K562 (cell line): ENCODE results near the gene ACAP2. TPM values are rescaled to one million over a fixed set of nuclear protein-coding genes. Genes with fewer than 3 reads are reported as not detected.

Source experiments
- ATAC-seq: fragments of 200-7000 bp; cut with Tn5 transposase; 3 replicates; pipeline ENCODE4 v1.9.1; 2020; ENCODE audit warnings: moderate library complexity
- BruUV-seq: library from RNA; stranded (reverse); fragments of 400-500 nt; replicated peaks from 2 replicates; lab custom pipeline; 2021; lab: Mats Ljungman, UMichigan
- CTCF ChIA-PET: fragments of 300-600 bp; formaldehyde crosslinking; extraction: SDS; loops from one replicate; lab custom pipeline; 2021; ENCODE audit warnings: low intra/inter-chr PET ratio; lab: Yijun Ruan, JAX
- POLR2A ChIA-PET: fragments of 300-600, 350-650 bp; sonication (Branson Sonifier 250); formaldehyde crosslinking; extraction: SDS; loops from one replicate; lab custom pipeline; 2021; ENCODE audit warnings: antibody characterized with exemption, inconsistent platforms; lab: Yijun Ruan, JAX
- DNase-seq, 4 experiments: peaks; one replicate each; pipeline versions ENCODE4 v3.0.0 to v3.0.0-alpha.2; 2011 to 2018; ENCODE audit warnings: low spot score in 3 of 4, mixed read lengths in 3 of 4; ENCODE audit errors: extremely low read depth in 1 of 4
- FAIRE-seq: peaks from 2 replicates; lab custom pipeline; 2011; peaks lifted over from hg19 to GRCh38; lab: Jason Lieb, UNC
- H2AFZ ChIP-seq: 2 replicates; pipeline ENCODE4 v1.6.0; 2011; ENCODE audit warnings: low read depth, low read length, control low read depth, inconsistent platforms
- H3K27ac ChIP-seq: fragments of 200-600 bp; 3 replicates; pipeline ENCODE4 v1.8.0; 2011; ENCODE audit warnings: low read depth, mild to moderate bottlenecking, control low read depth, inconsistent platforms, low read length, moderate library complexity, mixed read lengths; ENCODE audit errors: extremely low read depth
- H3K27me3 ChIP-seq, 2 experiments: fragments of 300-600 bp in 1 of 2; 2 replicates in 1 of 2; 3 replicates in 1 of 2; pipeline versions ENCODE4 v1.6.0 to v1.8.0; 2011; ENCODE audit warnings: inconsistent platforms in 2 of 2, low read length in 2 of 2, mild to moderate bottlenecking in 1 of 2, mixed read lengths in 1 of 2, moderate library complexity in 1 of 2; ENCODE audit not compliant: control insufficient read depth in 2 of 2, insufficient read depth in 2 of 2
- H3K36me3 ChIP-seq: fragments of 300-600 bp; 3 replicates; pipeline ENCODE4 v1.8.0; 2011; ENCODE audit warnings: mild to moderate bottlenecking, low read length, inconsistent platforms; ENCODE audit not compliant: control insufficient read depth, insufficient read depth
- H3K4me1 ChIP-seq, 2 experiments: fragments of 200-600 bp in 1 of 2; replicated peaks in 1 of 2; 2 replicates in 1 of 2; 3 replicates in 1 of 2; pipeline versions ENCODE4 v1.5.1 to v1.8.0; 2011; ENCODE audit warnings: inconsistent platforms in 2 of 2, low read length in 2 of 2, mild to moderate bottlenecking in 1 of 2, mixed read lengths in 1 of 2, moderate library complexity in 1 of 2; ENCODE audit not compliant: control insufficient read depth in 2 of 2, insufficient read depth in 2 of 2
- H3K4me2 ChIP-seq: 2 replicates; pipeline ENCODE4 v1.6.1; 2011; ENCODE audit warnings: low read length, control low read depth, inconsistent platforms, mixed read lengths; ENCODE audit not compliant: insufficient read depth
- H3K4me3 ChIP-seq: fragments of 200-600 bp; sonication (generic), shearing (Covaris generic); 2 replicates; pipeline ENCODE4 v1.5.1; 2016; ENCODE audit warnings: control low read depth, inconsistent platforms
- H3K79me2 ChIP-seq: fragments of 200-600 bp; 3 replicates; pipeline ENCODE4 v1.8.0; 2011; ENCODE audit warnings: low read length, inconsistent platforms; ENCODE audit not compliant: control insufficient read depth, insufficient read depth
- H3K9ac ChIP-seq, 2 experiments: 2 replicates each; pipeline versions ENCODE4 v1.6.0 to v1.6.1; 2011; ENCODE audit warnings: low read depth in 2 of 2, low read length in 2 of 2, control low read depth in 1 of 2, inconsistent platforms in 1 of 2, mild to moderate bottlenecking in 1 of 2, mixed read lengths in 1 of 2; ENCODE audit not compliant: insufficient read depth in 1 of 2
- H3K9me1 ChIP-seq: one replicate; pipeline ENCODE4 v1.6.0; 2011; ENCODE audit warnings: inconsistent platforms, mild to moderate bottlenecking, low read length, moderate library complexity; ENCODE audit not compliant: control insufficient read depth, insufficient read depth
- H3K9me3 ChIP-seq: replicated peaks from 2 replicates; pipeline ENCODE4 v1.5.1; 2011; ENCODE audit warnings: low read depth, low read length, inconsistent platforms; ENCODE audit not compliant: control insufficient read depth, insufficient read depth
- H4K20me1 ChIP-seq: replicated peaks from 2 replicates; pipeline ENCODE4 v1.6.1; 2011; ENCODE audit warnings: low read length, inconsistent platforms, mixed read lengths; ENCODE audit not compliant: control insufficient read depth, insufficient read depth
- AFF4 ChIP-seq: sonication (generic); formaldehyde crosslinking; IDR thresholded peaks from 2 replicates; pipeline ENCODE4 v1.8.0; 2023; ENCODE audit warnings: mild to moderate bottlenecking, missing genetic modification reagents
- CREB1 ChIP-seq, 2 experiments: sonication (generic) in 1 of 2; formaldehyde crosslinking in 1 of 2; IDR thresholded peaks; 2 replicates each; pipeline versions ENCODE4 v1.6.1 to v1.8.0; 2012 to 2022; ENCODE audit warnings: inconsistent platforms in 1 of 2, mild to moderate bottlenecking in 1 of 2, missing genetic modification reagents in 1 of 2, moderate library complexity in 1 of 2
- E2F3 ChIP-seq: fragments of 250-450 bp; sonication (Bioruptor Pico); IDR thresholded peaks from 2 replicates; pipeline ENCODE4 v1.4.0; 2020; ENCODE audit warnings: mild to moderate bottlenecking
- FOXA1 ChIP-seq: fragments of 450-650 bp; IDR thresholded peaks from 2 replicates; pipeline ENCODE4 v1.6.1; 2016; ENCODE audit warnings: mild to moderate bottlenecking, borderline replicate concordance
- HDGF ChIP-seq: fragments of 450-650 bp; IDR thresholded peaks from 2 replicates; pipeline ENCODE4 v1.6.1; 2016
- POLR2G ChIP-seq: fragments of 200-400 bp; formaldehyde crosslinking; IDR thresholded peaks from 2 replicates; pipeline ENCODE4 v1.6.1; 2017; ENCODE audit warnings: low read depth, mild to moderate bottlenecking, antibody characterized with exemption, low read length, moderate library complexity
- RBFOX2 ChIP-seq: fragments of 200-400 bp; formaldehyde crosslinking; IDR thresholded peaks from 2 replicates; pipeline ENCODE4 v1.6.1; 2017; ENCODE audit warnings: low read depth, mild to moderate bottlenecking, low read length, moderate library complexity
- ZKSCAN1 ChIP-seq: fragments of 150-350 bp; IDR thresholded peaks from 2 replicates; pipeline ENCODE4 v1.6.1; 2016; ENCODE audit warnings: low read depth, low read length
- WGBS: fragments of 100-300 bp; shearing (Covaris generic); methylation state at CpG from one replicate; pipeline ENCODE4 v1.1.6; 2016; ENCODE audit warnings: low coverage, mixed read lengths; ENCODE audit not compliant: insufficient coverage; ENCODE audit errors: missing lambda C conversion rate; 5-methylcytosine and 5-hydroxymethylcytosine counted together
- in situ Hi-C: fragments of 300-500 bp; cut with MboI; formaldehyde crosslinking; loops from 4 replicates; pipeline ENCODE4 v1.15.0; 2018; ENCODE audit warnings: inconsistent platforms, mixed read lengths
- intact Hi-C: fragments of 100-400 bp; cut with micrococcal nuclease; formaldehyde crosslinking; loops from 2 replicates; pipeline ENCODE4 v1.14.2; 2022
- polyA plus RNA-seq, 8 experiments: library from polyadenylated mRNA; depleted of rRNA in 4 of 8; stranded (reverse) in 5 of 8; unstranded in 3 of 8; fragments of >200 nt; fragmentation: Nextera tagmentation in 2 of 8; fragmentation: Illumina TruSeq in 1 of 8; extraction: Ambion mirVana in 2 of 8; extraction: Trizol in 1 of 8; gene quantifications; 2 replicates each; pipeline versions ENCODE4 v1.2.1 to v1.2.3, GENCODE V29; 2011 to 2014; ENCODE audit warnings: inconsistent platforms in 1 of 8, missing spikeins in 1 of 8
- total RNA-seq, 7 experiments: library from RNA; depleted of rRNA in 6 of 7; stranded (reverse); fragments of >200 nt in 6 of 7; fragmentation: Illumina TruSeq in 2 of 7; extraction: Trizol in 2 of 7; gene quantifications; 2 replicates each; pipeline versions ENCODE4 v1.2.1 to v1.2.3, GENCODE V29; 2011 to 2021; ENCODE audit warnings: low replicate concordance in 1 of 7

ACAP2 gene
- total and polyA plus RNA-seq, 9 of the 15 experiments (the other 6 are each of a cell fraction or from before 2014, with no cell fraction given) = 10.6 to 52.7 (median 34.4) TPM

GRCh38 chr3:195257454-195258448, 185.1 kb downstream of the ACAP2 start:
- BruUV-seq = no TSS peak
- ChIA-PET CTCF (no interaction called here), POLR2A (interaction anchor here (0.8 to 1.1 kb wide), 2 partner anchors 9 to 96 kb away, joined by 3 read pairs; no protein-coding TSS in a partner anchor)
- peak overlapping the region in 1 of 2 experiments; percentile 59; a peak in 2 of 4 replicates for H3K9ac ChIP-seq
- no peaks in the 10 kb centered on the region for H4K20me1 ChIP-seq
- H3K79me2 ChIP-seq = peaks cover 25% of the 10 kb centered on the region
- H2AFZ ChIP-seq = no peak overlapping the region
- H3K9me1 ChIP-seq = no peaks in the 10 kb centered on the region
- H3K27me3 ChIP-seq = no peaks in the 10 kb centered on the region
- DNase-seq = no peak
- peaks cover 12 to 46% of the 10 kb centered on the region in 2 experiments for H3K4me1 ChIP-seq
- intact Hi-C loops = loop anchor here (5.0 kb wide), 1 partner anchor 140 kb away; no protein-coding TSS in a partner anchor
- FAIRE-seq = no peak
- H3K36me3 ChIP-seq = 0 out of 3 replicates have a peak, but pooled peaks cover 9% of the 10 kb centered on the region
- no peak overlapping the region for H3K4me2 ChIP-seq
- TF ChIP-seq E2F3 (CRISPR knock-in tag) (no peak), HDGF (no peak), CREB1 (IDR thresholded peaks at IDR 0.05) (no peak), CREB1 (CRISPR knock-in tag; IDR thresholded peaks at IDR 0.05) (no peak), AFF4 (CRISPR knock-in tag) (no peak), FOXA1 (no peak), ZKSCAN1 (no peak), POLR2G (peak; percentile 38; the same call in 1 of the 2 replicates), RBFOX2 (peak; percentile 43)
- ATAC-seq = no peak
- no peak overlapping the region for H3K27ac ChIP-seq
- H3K9me3 ChIP-seq = no peaks in the 10 kb centered on the region
- no peak overlapping the region for H3K4me3 ChIP-seq
- 90% methylated on average over 13 of the region's 16 CpGs for WGBS
- in situ Hi-C loops = no loop called here
